Mammary epithelial cell (primary cell): Measurements from ENCODE around the gene HRG.

Source experiments
- CTCF ChIP-seq, 2 donors: IDR thresholded peaks in 1 of 2; conservative IDR thresholded peaks in 1 of 2; 2 replicates each; pipeline ENCODE4 v1.5.1; 2011 to 2012; ENCODE audit warnings: inconsistent platforms in 2 of 2, low read length in 2 of 2, mild to moderate bottlenecking in 2 of 2, control low read depth in 1 of 2, low read depth in 1 of 2; ENCODE audit not compliant: insufficient read depth in 1 of 2; ENCODE audit errors: extremely low read depth in 1 of 2
- EZH2 ChIP-seq: IDR thresholded peaks from 2 replicates; pipeline ENCODE4 v1.6.1; 2012; ENCODE audit warnings: low read length, inconsistent platforms, borderline replicate concordance

GRCh38 chr3:186719945-186720739 is 54.3 kb downstream of the HRG start:
- no peak for TF ChIP-seq CTCF (conservative IDR thresholded peaks at IDR 0.05 in 1 of 2, IDR thresholded peaks at IDR 0.05 in 1 of 2; ENCODE audit: extremely low read depth in 1 of 2, insufficient read depth in 1 of 2, low read depth in 1 of 2, low read length in 2 of 2)
- no peak for TF ChIP-seq EZH2
